Measurements from ENCODE around the gene TNIK. TPM values are rescaled to one million over a fixed set of nuclear protein-coding genes. Genes with fewer than 3 reads are reported as not detected.

Gene TNIK
- total and polyA plus RNA-seq, 10 of the 15 experiments (the other 5 are each of a cell fraction or from before 2014, with no cell fraction given): 13.9 to 74.3 (median 48.2) TPM

DNA sequence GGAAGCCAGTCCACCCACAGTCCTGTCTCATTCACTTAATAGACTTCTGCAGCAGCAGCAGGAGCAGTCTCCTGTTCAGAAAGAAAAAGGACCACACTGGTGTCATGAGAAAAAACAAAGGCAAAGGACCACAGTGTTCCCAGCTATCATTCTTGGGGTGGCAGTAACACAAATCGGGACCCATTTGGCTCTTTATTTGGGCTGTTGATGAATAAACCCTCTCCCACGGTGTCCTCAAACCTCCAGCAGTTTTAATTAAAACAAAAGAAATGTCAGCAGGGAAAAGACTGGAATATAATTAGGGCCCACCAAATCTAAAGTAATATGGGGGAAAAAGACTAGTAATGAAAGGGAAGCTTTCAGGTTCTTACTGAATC lies 223.2 kb downstream of the TNIK start:
- ChIA-PET RAD21 (ENCODE audit: unreplicated experiment) (interaction anchor here (0.7 to 1.8 kb wide), 2 partner anchors 12 to 47 kb away, joined by 4 to 7 read pairs; no protein-coding TSS in a partner anchor), CTCF (interaction anchor here (1.1 to 1.4 kb wide), 2 partner anchors 12 to 22 kb away, joined by 3 to 4 read pairs; no protein-coding TSS in a partner anchor), SMC1A (ENCODE audit: uncharacterized antibody, unreplicated experiment) (interaction anchor here (1.2 to 2.0 kb wide), 3 partner anchors 13 to 109 kb away, joined by 3 to 12 read pairs (median 4); no protein-coding TSS in a partner anchor), POLR2A (interaction anchor here (0.6 to 1.2 kb wide), 3 partner anchors 13 to 19 kb away, joined by 3 to 4 read pairs (median 3); no protein-coding TSS in a partner anchor)
- DNase-seq (ENCODE audit: low read depth, low spot score) (no peak), ATAC-seq (no peak), FAIRE-seq (no peak)
- Histone ChIP-seq H3K27ac (ENCODE audit: control insufficient read depth, insufficient read depth) (peak overlapping the region; percentile 40), H3K9ac (ENCODE audit: control insufficient read depth, insufficient read depth, low read length) (no peak overlapping the region), H3K4me1 (ENCODE audit: control insufficient read depth, insufficient read depth, low read length) (peaks cover 55% of the 10 kb centered on the region), H3K36me3 (ENCODE audit: control insufficient read depth in 2 of 2, insufficient read depth in 2 of 2, low read length in 1 of 2) (peaks cover 1 to 3% of the 10 kb centered on the region in 2 experiments; a peak in 3 of 4 replicates), H2AFZ (ENCODE audit: control insufficient read depth, low read depth, low read length) (no peak overlapping the region), H3K79me2 (ENCODE audit: control insufficient read depth, insufficient read depth, low read length) (peaks cover 53% of the 10 kb centered on the region), H3K4me2 (ENCODE audit: control insufficient read depth, insufficient read depth) (no peak overlapping the region; the same call in 1 of the 2 replicates), H3K4me3 (no peak overlapping the region), H3K9me3 (replicated peaks; ENCODE audit: control insufficient read depth, insufficient read depth, low read length) (no peaks in the 10 kb centered on the region; the same call in 1 of the 3 replicates), H3K27me3 (replicated peaks in 1 of 2; ENCODE audit: control insufficient read depth in 2 of 2, insufficient read depth in 2 of 2, low read length in 1 of 2) (no peaks in the 10 kb centered on the region), H4K20me1 (ENCODE audit: control insufficient read depth, insufficient read depth) (no peaks in the 10 kb centered on the region)
- TF ChIP-seq JUND (IDR thresholded peaks at IDR 0.05; ENCODE audit: low read depth, low read length) (no peak), ZSCAN29 (IDR thresholded peaks at IDR 0.05) (no peak), CHD2 (IDR thresholded peaks at IDR 0.05; ENCODE audit: borderline replicate concordance, low read depth, low read length) (no peak), NR2C1 (IDR thresholded peaks at IDR 0.05) (no peak), CHD1 (IDR thresholded peaks at IDR 0.05; ENCODE audit: low read depth, low read length) (no peak), MEF2B (IDR thresholded peaks at IDR 0.05; ENCODE audit: partially characterized antibody, poor library complexity, severe bottlenecking) (no peak), SMAD1 (IDR thresholded peaks at IDR 0.05; ENCODE audit: low read depth, partially characterized antibody) (no peak)
- TF ChIP-seq, protein P1, sequence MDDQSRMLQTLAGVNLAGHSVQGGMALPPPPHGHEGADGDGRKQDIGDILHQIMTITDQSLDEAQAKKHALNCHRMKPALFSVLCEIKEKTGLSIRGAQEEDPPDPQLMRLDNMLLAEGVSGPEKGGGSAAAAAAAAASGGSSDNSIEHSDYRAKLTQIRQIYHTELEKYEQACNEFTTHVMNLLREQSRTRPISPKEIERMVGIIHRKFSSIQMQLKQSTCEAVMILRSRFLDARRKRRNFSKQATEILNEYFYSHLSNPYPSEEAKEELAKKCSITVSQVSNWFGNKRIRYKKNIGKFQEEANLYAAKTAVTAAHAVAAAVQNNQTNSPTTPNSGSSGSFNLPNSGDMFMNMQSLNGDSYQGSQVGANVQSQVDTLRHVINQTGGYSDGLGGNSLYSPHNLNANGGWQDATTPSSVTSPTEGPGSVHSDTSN (IDR thresholded peaks at IDR 0.05; ENCODE audit: insufficient replicate concordance, low read depth, low read length): no peak
- TF ChIP-seq, protein P2, sequence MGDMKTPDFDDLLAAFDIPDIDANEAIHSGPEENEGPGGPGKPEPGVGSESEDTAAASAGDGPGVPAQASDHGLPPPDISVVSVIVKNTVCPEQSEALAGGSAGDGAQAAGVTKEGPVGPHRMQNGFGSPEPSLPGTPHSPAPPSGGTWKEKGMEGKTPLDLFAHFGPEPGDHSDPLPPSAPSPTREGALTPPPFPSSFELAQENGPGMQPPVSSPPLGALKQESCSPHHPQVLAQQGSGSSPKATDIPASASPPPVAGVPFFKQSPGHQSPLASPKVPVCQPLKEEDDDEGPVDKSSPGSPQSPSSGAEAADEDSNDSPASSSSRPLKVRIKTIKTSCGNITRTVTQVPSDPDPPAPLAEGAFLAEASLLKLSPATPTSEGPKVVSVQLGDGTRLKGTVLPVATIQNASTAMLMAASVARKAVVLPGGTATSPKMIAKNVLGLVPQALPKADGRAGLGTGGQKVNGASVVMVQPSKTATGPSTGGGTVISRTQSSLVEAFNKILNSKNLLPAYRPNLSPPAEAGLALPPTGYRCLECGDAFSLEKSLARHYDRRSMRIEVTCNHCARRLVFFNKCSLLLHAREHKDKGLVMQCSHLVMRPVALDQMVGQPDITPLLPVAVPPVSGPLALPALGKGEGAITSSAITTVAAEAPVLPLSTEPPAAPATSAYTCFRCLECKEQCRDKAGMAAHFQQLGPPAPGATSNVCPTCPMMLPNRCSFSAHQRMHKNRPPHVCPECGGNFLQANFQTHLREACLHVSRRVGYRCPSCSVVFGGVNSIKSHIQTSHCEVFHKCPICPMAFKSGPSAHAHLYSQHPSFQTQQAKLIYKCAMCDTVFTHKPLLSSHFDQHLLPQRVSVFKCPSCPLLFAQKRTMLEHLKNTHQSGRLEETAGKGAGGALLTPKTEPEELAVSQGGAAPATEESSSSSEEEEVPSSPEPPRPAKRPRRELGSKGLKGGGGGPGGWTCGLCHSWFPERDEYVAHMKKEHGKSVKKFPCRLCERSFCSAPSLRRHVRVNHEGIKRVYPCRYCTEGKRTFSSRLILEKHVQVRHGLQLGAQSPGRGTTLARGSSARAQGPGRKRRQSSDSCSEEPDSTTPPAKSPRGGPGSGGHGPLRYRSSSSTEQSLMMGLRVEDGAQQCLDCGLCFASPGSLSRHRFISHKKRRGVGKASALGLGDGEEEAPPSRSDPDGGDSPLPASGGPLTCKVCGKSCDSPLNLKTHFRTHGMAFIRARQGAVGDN (IDR thresholded peaks at IDR 0.05): no peak
- in situ Hi-C loops (cut with MboI): no loop called here
- WGBS (ENCODE audit: insufficient coverage, insufficient replicate concordance, low lambda C conversion rate, missing lambda C conversion rate): 97% methylated on average over 2 of the region's 2 CpGs
- BruUV-seq (replicated peaks): no TSS peak
- intact Hi-C loops (cut with micrococcal nuclease; ENCODE audit: unreplicated experiment): no loop called here

Data from GM12878 (cell line).